ENCODE results near the gene SAMMSON.

The SAMMSON gene

GRCh38 chr3:70053293-70053692 is 53.8 kb downstream of the SAMMSON start:
- no peak overlapping the region for H3K27ac ChIP-seq
- H3K36me3 ChIP-seq, result no peaks in the 10 kb centered on the region
- no peak overlapping the region for H3K4me3 ChIP-seq (ENCODE audit: low read depth, low read length)
- no peaks in the 10 kb centered on the region for H3K27me3 ChIP-seq (ENCODE audit: insufficient read depth, low read depth, severe bottlenecking)
- TF ChIP-seq CTCF (IDR thresholded peaks at IDR 0.05; ENCODE audit: low read depth, low read length), result no peak
- no peaks in the 10 kb centered on the region for H3K9me3 ChIP-seq (ENCODE audit: severe bottlenecking)
- DNase-seq, result no peak

- TF ChIP-seq CTCF (IDR thresholded peaks at IDR 0.05; ENCODE audit: low read depth, low read length), result no peak
- H3K36me3 ChIP-seq, result no peaks in the 10 kb centered on the region
- no peak overlapping the region for H3K27ac ChIP-seq
- H3K27me3 ChIP-seq (ENCODE audit: insufficient read depth, low read depth, severe bottlenecking), result no peaks in the 10 kb centered on the region
- H3K9me3 ChIP-seq (ENCODE audit: severe bottlenecking), result no peaks in the 10 kb centered on the region
- H3K4me3 ChIP-seq (ENCODE audit: low read depth, low read length), result no peak overlapping the region
- DNase-seq, result no peak
Measured at GRCh38 chr3:70056081-70056480, 56.5 kb downstream of the SAMMSON start.

DNA sequence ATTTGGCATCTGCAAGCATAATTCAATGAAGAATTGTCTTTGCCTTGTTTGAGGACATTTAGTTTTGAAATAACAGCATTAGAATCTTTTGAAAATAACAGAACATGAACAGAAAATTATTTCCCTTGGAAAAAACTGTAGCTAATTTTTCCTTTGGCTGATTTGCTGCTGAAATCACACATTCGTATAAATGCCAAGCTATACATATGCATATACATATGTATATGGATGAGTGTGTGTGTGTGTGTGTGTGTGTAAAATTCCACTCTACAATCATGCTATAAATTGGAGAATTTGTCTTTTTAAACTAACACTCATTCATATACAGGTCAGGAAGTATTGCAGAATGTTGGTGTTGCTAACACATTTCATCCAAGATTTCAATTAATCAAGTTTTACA is 57.9 kb downstream of the SAMMSON start:
- Histone ChIP-seq H3K27me3 (ENCODE audit: insufficient read depth, low read depth, severe bottlenecking) (no peaks in the 10 kb centered on the region), H3K36me3 (no peaks in the 10 kb centered on the region), H3K9me3 (ENCODE audit: severe bottlenecking) (no peaks in the 10 kb centered on the region), H3K4me3 (ENCODE audit: low read depth, low read length) (no peak overlapping the region), H3K27ac (no peak overlapping the region)
- TF ChIP-seq CTCF (IDR thresholded peaks at IDR 0.05; ENCODE audit: low read depth, low read length), result no peak
- no peak for DNase-seq

GRCh38 chr3:70061096-70061495 is 61.6 kb downstream of the SAMMSON start:
- Histone ChIP-seq H3K27me3 (ENCODE audit: insufficient read depth, low read depth, severe bottlenecking) (no peaks in the 10 kb centered on the region), H3K27ac (no peak overlapping the region), H3K9me3 (ENCODE audit: severe bottlenecking) (no peaks in the 10 kb centered on the region), H3K4me3 (ENCODE audit: low read depth, low read length) (no peak overlapping the region), H3K36me3 (no peaks in the 10 kb centered on the region)
- DNase-seq, result no peak
- TF ChIP-seq CTCF (IDR thresholded peaks at IDR 0.05; ENCODE audit: low read depth, low read length), result no peak

DNA sequence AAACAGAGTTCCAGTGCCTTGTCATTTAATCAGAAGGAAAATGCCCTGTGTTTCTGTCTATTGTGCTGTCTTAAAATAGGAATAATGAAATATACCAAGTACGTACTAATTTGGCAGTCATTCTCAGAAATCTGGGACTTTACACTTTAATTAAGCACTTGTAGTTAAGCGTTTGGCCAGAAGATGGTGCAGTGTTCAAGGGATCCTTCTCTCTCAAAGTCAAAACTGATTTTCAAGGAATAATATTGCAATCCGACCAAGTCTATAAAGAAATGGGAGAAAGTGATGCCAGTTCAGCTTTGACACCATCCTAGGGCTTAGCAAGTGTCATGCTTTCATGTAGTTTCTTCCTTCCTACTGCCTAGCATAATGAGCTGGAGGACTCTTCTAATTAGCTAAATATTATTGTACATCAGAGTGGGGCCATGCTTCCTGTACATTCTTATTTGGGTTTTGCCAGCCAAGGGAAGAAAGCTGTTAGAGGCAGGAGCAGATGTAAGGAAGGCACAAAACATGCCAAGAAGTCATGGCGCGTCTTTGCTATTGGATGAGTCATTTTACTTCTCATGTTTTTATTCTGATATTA is 64.8 kb downstream of the SAMMSON start:
- no peak overlapping the region for H3K4me3 ChIP-seq (ENCODE audit: low read depth, low read length)
- TF ChIP-seq CTCF (IDR thresholded peaks at IDR 0.05; ENCODE audit: low read depth, low read length), result peak; percentile 54
- no peaks in the 10 kb centered on the region for H3K36me3 ChIP-seq
- H3K9me3 ChIP-seq (ENCODE audit: severe bottlenecking), result no peaks in the 10 kb centered on the region
- no peak overlapping the region for H3K27ac ChIP-seq
- H3K27me3 ChIP-seq (ENCODE audit: insufficient read depth, low read depth, severe bottlenecking), result no peaks in the 10 kb centered on the region
- peak; percentile 8 for DNase-seq

DNA sequence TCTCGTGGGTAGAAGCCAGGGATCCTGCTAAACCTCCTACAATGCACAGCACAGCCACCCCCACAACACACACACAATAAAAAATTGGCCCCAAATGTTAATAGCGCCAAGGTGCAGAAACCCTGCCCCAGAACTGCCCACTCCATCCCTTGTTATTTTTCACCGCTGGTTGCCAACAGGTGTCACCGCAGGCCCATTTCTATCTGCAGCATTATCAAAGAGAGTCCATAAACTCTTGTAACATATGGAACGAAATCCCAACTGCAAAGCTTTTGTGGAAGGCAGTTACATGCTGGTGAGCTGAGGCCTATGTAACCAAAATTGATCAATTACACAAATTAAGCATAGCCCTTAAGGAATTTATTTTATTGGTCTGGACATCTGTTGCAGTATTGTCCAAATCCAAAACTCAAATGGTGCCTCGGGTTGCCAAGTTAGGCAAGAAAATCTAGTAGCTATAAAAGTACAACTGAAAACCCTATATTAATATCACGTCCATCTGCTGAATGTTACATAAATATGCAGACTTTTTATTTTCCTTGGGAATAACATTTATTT is 66.2 kb downstream of the SAMMSON start:
- Histone ChIP-seq H3K27ac (no peak overlapping the region), H3K27me3 (ENCODE audit: insufficient read depth, low read depth, severe bottlenecking) (no peaks in the 10 kb centered on the region), H3K4me3 (ENCODE audit: low read depth, low read length) (no peak overlapping the region), H3K36me3 (no peaks in the 10 kb centered on the region), H3K9me3 (ENCODE audit: severe bottlenecking) (no peaks in the 10 kb centered on the region)
- DNase-seq, result peak; percentile 40
- TF ChIP-seq CTCF (IDR thresholded peaks at IDR 0.05; ENCODE audit: low read depth, low read length), result peak; percentile 36; the same call in 1 of the 2 replicates

Data from WERI-Rb-1 (cell line).